ENCODE results near the gene RAET1L. TPM values are rescaled to one million over a fixed set of nuclear protein-coding genes. Genes with fewer than 3 reads are reported as not detected.
A peak's percentile ranks its signal among the peaks of the same experiment; 100 is the strongest.
"Not testable (repeated sequence)": the region's sequence is repeated elsewhere in the genome, so short reads cannot be mapped to it uniquely, and the experiment has no call there.

Gene RAET1L
- total RNA-seq, 1 donor from 2014 or later = not detected

DNA sequence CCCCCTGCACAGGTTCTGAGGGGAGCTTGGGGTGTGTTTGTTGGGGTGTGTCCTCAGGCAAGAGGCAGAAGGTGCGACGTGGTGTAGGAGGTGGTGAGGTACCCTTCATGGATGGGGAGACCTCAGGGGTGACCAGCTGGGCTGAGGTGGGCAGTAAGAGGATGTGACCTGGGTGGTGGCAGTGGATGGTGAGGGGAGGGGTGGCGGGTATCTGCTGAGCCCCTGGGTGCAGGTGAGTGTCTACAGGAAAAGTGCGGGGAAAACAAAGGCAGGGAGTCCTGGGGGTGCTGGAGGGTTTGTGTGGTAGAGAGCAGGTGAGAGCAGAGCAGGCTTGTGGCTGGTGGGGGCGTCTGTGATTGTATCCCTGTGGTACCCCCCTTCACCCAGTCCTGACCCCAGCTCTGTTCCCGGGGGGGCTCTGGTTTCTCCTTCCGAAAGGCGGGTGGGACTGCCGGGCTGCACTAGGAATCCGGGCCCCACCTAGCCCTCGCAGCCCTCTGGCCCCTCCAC lies 631 bp downstream of the RAET1L start:
- ATAC-seq (no peak), DNase-seq (ENCODE audit: missing footprints) (no peak)
- intact Hi-C loops (cut with DNase I) = no loop called here

- DNase-seq (ENCODE audit: missing footprints); ATAC-seq: not testable (repeated sequence)
Measured at GRCh38 chr6:150024021-150024420, 1.3 kb downstream of the RAET1L start.

DNA sequence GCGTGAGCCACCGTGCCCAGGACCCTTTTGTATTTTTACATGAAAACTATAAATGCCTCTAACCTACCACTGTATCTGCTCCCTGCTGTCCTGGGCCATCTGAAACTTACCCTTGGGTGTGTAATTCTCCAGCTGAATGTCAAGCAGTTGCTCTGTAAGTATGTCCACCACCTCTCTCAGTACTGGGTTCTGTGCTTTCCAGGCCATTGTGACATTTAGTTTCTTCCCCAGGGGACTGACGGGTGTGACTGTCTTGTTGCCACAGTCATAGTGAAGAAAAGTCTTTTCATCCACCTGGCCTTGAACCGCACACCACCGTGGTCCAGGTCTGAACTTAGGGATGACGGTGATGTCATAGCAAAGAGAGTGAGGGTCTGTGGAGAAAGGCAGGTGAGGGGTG lies 3.5 kb downstream of the RAET1L start:
- ATAC-seq; DNase-seq (ENCODE audit: missing footprints); intact Hi-C loops (cut with DNase I): not testable (repeated sequence)

More at GRCh38 chr6:150024021-150024420, 1.3 kb downstream of the RAET1L start:
- intact Hi-C loops (cut with DNase I) = not testable (repeated sequence)

GRCh38 chr6:150018846-150019580 lies 6.3 kb downstream of the RAET1L start:
- DNase-seq (ENCODE audit: missing footprints) (no peak), ATAC-seq (no peak)
- intact Hi-C loops (cut with DNase I) = loop anchor here (10.0 kb wide), 1 partner anchor 294 kb away; no protein-coding TSS in a partner anchor

GRCh38 chr6:150017186-150017521 lies 8.2 kb downstream of the RAET1L start:
- DNase-seq (ENCODE audit: missing footprints); ATAC-seq: not testable (repeated sequence)
- intact Hi-C loops (cut with DNase I) = loop anchor here (1.0 to 10.0 kb wide), 2 partner anchors 83 to 292 kb away; no protein-coding TSS in a partner anchor

DNA sequence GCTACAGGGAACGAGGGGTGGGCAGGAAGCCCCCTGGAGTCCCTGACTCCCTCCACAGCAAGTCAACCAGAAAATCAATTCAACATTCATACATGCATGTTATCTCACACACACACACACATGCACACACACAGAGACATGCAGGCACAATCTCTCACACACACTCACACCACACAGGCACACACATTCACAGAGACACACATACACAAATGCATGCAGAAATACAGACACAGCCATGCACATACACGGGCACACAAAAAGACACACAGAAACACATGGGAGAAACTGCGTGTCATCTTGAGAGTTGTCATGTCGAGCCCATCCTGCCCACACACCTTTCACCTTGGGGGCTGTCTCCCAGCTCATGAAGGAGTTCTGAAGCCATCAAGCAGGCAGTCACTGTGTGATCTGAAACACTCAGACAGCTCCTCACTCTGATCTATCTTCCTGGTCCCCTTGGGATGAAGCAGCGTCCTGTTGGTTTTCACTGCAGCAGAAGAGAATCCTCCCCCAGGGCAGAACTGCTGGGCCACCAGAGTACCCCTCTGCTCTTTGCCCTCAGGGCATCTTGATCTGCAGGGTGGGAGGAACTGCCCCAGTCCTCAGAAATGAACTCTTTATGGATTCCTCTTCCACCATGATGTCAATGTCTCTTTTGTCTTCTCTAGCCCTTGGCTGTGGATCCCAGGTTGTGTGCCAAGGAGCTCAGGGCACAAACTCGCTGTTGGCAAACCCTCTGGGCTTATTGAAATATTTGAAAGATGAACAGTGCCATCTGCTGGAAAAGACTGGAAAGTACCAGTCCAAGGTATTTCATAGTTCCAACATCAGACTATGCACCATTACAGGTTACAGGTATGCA lies 8.8 kb downstream of the RAET1L start:
- intact Hi-C loops (cut with DNase I) = loop anchor here (1.0 to 10.0 kb wide), 2 partner anchors 82 to 292 kb away; no protein-coding TSS in a partner anchor
- ATAC-seq (peak; percentile 82), DNase-seq (ENCODE audit: missing footprints) (no peak)

- ATAC-seq; DNase-seq (ENCODE audit: missing footprints): not testable (repeated sequence)
- intact Hi-C loops (cut with DNase I) = loop anchor here (10.0 kb wide), 1 partner anchor 291 kb away; no protein-coding TSS in a partner anchor
Measured at GRCh38 chr6:150015281-150016001, 9.9 kb downstream of the RAET1L start.

DNA sequence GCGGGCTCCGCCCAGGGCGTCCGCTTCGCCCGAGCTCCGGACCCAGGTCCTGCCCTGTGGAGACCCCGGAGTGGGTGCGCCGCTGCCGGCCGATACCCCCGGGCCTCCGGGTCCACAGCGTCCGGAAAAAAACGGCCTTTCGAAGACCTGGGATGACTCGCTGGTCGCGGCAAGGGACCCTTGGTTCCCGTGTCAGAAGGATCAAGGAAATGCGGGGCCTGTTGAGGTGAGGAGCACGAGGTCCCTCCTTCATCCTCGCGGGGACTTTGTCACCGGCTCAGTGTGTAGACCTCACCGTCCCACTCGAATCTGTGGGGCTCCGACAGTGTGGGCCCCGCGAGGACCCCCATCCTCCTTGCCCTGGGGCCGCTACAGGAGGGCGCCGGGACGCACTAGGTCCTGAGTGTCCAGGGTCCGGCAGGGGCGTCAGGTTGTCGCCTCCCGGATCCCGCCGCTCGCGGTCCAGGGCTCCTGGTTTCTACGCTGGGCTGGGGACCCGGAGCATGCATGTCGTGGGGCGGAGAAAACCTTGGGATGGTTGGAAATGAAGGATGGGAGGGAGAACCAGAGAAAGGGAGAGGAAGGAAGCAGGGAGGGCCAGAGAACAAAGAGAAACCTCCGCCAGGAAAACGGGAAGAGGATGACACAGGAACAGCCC lies 10.6 kb downstream of the RAET1L start:
- intact Hi-C loops (cut with DNase I) = loop anchor here (10.0 kb wide), 1 partner anchor 290 kb away; no protein-coding TSS in a partner anchor
- not testable (repeated sequence) for ATAC-seq

GRCh38 chr6:150013785-150014622 lies 11.3 kb downstream of the RAET1L start:
- intact Hi-C loops (cut with DNase I) = loop anchor here (10.0 kb wide), 1 partner anchor 289 kb away; no protein-coding TSS in a partner anchor
- not testable (repeated sequence) for DNase-seq (ENCODE audit: missing footprints); ATAC-seq

More for the DNA sequence above, 10.6 kb downstream of the RAET1L start:
- DNase-seq (ENCODE audit: missing footprints) = not testable (repeated sequence)

DNA sequence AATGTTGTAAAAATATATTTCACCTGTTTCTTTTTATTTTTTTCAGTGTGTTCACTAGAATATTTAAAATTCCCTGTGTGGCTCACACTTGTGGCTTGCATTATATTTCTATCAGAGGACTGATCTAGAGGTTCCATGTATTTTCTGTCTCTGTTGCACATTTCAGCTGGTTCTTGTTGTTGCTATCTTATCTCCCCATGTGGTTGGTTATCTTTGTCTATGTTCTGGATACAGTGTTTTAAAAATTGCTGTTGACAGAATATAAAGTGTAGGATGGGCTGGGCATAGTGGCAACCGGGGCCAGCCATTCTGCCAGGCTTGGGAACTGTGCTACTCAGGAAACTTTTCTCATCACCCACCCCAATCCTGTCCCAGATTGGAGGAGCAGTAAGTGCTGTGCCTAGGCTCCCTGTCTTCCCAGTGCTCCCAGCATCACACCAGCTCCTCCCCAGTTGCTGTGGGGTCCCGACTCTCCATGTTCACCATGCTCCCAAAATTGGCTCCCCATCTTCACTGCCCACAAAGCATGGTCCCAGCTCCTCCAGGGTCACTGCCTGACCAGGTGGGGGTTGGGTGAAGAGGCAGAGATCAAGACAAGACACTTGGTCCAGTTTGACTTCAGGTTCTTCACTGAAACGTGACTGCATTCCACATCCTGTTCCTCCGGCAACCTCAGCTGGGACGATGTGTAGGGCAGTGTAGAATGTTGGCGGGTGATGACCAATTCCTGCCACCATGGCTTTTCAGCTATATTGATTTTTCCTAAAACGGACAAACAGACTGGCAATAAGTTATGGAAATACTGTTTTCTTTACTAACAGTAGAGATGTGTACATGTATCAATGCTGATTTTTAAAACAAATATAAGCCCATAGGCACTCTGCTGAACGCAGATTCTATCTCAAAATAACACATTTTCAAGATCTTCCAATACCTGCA lies 12.2 kb downstream of the RAET1L start:
- DNase-seq (ENCODE audit: missing footprints); ATAC-seq: not testable (repeated sequence)
- intact Hi-C loops (cut with DNase I) = loop anchor here (10.0 kb wide), 1 partner anchor 288 kb away; no protein-coding TSS in a partner anchor

DNA sequence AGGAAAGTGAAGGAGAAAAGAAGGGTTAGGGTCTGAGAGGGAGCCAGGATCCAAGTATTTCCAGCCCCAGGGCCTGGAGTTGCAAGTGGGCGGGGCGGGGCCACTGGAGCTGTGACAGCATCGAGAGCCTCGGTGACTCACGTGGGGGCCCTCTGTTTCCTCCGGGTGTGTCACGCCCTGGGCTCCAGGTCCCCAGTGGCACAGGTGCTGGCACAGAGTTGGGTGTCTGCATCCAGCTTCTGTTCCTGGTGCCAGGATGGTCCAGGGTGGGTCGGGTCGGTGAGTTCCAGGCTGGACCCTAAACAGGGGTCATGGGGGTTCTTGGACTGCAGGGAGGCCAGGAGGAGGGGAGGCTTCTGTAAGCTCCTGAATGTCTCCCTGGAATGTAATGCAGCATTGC lies 16.7 kb downstream of the RAET1L start:
- DNase-seq (ENCODE audit: missing footprints) = no peak
- ATAC-seq = no peak
- intact Hi-C loops (cut with DNase I) = loop anchor here (5.0 to 10.0 kb wide), 2 partner anchors 174 to 461 kb away; partner anchors contain the start of gene PPIL4

DNA sequence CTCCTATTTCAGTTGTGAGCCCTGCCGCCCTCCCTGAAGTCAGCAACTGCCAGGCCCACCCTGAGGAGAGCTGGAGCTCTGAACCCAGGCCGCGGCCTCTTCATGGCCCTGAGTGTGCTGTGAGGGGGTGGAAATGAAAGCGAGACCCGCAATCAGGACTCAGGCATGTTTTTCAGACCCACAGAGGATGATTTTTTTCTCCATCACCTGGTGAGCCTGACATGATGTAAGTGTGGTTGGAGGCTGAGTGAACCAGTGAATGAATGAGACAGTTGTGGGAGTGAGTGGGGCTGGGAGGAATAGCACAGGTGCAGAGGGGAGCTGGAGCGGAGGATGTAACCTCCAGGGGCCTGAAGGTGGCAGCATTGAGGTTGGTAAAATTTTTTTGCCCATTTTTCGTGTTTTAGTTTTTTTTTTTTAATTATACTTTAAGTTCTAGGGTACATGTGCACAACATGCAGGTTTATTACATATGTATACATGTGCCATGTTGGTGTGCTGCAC lies 18.3 kb downstream of the RAET1L start:
- no peak for ATAC-seq
- intact Hi-C loops (cut with DNase I) = loop anchor here (5.0 to 10.0 kb wide), 2 partner anchors 172 to 460 kb away; partner anchors contain the start of gene PPIL4
- DNase-seq (ENCODE audit: missing footprints) = no peak

- ATAC-seq = no peak
- intact Hi-C loops (cut with DNase I) = loop anchor here (5.0 to 10.0 kb wide), 2 partner anchors 171 to 459 kb away; partner anchors contain the start of gene PPIL4
- DNase-seq (ENCODE audit: missing footprints) = no peak
Measured at GRCh38 chr6:150005761-150006651, 19.3 kb downstream of the RAET1L start.
